Measurements from ENCODE around the gene EMD.

EMD gene

DNA sequence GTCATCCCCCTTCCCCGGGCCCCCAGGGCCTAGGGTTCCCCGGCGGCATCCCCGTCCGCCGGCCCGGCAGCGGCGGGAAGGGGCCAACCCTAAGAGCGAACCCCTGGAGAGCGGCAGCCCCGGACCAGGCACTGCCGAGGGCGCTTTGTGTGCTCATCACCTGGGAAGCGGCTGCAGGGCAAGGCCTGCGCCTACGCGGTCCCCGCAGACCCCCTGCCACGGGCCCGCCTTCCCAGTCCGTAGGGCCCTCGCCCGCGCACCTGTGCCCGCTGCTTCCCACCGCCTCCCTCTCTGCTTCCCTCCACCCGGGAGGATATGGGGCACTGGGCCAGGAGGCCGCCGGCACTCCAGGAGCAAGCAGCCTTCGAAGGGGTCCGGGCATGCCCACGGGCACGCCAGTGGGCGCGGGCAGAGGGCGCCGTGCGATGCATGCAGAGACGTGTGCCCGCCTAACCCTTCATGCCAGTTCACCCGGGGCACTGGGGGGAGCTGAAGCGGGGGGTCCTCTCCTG lies 7.2 kb upstream of the EMD start:
- Histone ChIP-seq H3K4me3 (ENCODE audit: low read length) (peak overlapping the region; percentile 66), H3K27me3 (ENCODE audit: control insufficient read depth, low read length) (peaks cover 8% of the 10 kb centered on the region; the same call in 1 of the 2 replicates), H3K4me2 (ENCODE audit: low read length) (peak overlapping the region; percentile 63), H3K9me2 (replicated peaks; ENCODE audit: control insufficient read depth, low read length) (no peaks in the 10 kb centered on the region), H3K79me2 (ENCODE audit: control insufficient read depth, low read length) (peaks cover 30% of the 10 kb centered on the region), H3K9me3 (ENCODE audit: control insufficient read depth, insufficient read depth, low read length) (no peaks in the 10 kb centered on the region), H3F3A (ENCODE audit: control insufficient read depth, insufficient read depth) (no peaks in the 10 kb centered on the region), H4K20me1 (ENCODE audit: control insufficient read depth, insufficient read depth, low read depth, low read length) (no peaks in the 10 kb centered on the region), H3K36me3 (ENCODE audit: control insufficient read depth, low read length) (no peaks in the 10 kb centered on the region; the same call in none of the 2 replicates), H3K4me1 (ENCODE audit: control insufficient read depth, low read length) (peaks cover 53% of the 10 kb centered on the region), H3K27ac (ENCODE audit: low read depth, low read length) (no peak overlapping the region)
- TF ChIP-seq, protein P1, sequence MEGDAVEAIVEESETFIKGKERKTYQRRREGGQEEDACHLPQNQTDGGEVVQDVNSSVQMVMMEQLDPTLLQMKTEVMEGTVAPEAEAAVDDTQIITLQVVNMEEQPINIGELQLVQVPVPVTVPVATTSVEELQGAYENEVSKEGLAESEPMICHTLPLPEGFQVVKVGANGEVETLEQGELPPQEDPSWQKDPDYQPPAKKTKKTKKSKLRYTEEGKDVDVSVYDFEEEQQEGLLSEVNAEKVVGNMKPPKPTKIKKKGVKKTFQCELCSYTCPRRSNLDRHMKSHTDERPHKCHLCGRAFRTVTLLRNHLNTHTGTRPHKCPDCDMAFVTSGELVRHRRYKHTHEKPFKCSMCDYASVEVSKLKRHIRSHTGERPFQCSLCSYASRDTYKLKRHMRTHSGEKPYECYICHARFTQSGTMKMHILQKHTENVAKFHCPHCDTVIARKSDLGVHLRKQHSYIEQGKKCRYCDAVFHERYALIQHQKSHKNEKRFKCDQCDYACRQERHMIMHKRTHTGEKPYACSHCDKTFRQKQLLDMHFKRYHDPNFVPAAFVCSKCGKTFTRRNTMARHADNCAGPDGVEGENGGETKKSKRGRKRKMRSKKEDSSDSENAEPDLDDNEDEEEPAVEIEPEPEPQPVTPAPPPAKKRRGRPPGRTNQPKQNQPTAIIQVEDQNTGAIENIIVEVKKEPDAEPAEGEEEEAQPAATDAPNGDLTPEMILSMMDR (IDR thresholded peaks at IDR 0.05; ENCODE audit: low read depth, low read length, poor library complexity, severe bottlenecking), result no peak

DNA sequence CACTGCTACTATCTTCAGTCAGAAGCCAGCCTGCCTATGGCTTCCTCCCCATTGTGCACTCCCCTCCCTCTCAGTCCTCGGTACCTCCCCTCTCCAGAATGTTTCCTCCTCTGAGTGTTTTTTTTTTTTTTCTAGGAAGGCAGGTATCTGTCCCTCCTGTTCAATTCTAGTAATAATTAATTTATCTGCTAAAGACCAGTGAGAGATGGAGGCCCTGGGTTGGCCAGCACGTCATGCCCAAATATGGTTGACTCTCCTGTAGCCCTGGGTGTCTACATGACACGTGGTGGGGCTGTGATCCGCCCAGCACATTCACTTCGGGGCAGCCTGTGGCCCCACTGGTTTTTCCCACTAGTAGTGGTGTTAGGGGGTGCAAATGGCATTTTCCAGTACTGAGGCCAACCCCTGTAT lies 6.5 kb upstream of the EMD start:
- H3K4me3 ChIP-seq (ENCODE audit: low read length), result no peak overlapping the region

DNA sequence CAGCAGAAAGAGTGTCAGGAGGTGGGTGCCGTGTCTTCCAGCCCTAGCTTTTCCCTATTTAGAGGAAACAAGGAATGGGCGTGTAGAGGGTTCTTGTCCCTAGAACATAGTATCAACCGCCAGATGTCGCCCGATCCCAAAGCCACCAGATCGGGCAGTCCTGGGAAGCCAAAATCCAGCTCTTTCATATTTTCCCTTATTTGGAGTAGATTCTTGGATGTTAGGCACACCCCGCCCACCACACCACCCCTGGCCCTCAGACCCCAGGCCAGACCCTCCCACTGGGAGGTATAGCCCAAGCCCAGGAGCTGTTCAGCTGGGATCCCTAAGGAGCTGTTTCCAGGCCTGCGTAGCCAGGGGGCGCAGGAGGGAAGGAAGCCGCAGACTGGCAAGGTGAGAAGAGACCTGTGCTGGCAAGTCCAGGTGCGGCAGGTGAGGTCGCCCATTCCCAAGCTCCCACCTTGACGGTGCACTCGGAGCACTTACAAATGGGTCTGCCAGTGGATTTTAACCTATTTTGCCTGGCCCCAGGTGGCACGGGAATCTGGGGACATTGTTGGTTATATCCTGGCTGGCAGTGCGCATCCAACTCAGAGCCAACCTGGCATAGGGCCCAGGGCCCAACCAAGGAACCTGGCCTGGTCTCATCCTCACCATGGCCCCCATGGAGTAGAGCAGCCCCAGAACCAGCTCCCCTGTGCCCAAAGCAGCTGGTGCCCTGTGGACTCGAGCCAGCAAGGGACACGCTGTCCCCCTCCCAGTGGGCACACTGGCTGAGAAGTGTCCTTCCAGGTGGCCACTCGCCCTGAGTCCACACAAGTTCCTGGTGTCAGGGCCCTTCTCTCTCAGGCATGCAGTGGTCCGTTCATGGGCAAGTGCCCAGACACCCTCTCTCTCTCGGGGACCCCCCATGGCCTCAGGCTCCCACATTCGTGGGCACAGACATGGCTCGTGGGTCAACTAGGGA lies 5.5 kb upstream of the EMD start:
- Histone ChIP-seq H4K20me1 (ENCODE audit: control insufficient read depth, insufficient read depth, low read depth, low read length) (no peaks in the 10 kb centered on the region), H3K27ac (ENCODE audit: low read depth, low read length) (no peak overlapping the region), H3K4me3 (ENCODE audit: low read length) (peak overlapping the region; percentile 68), H3K36me3 (ENCODE audit: control insufficient read depth, low read length) (no peaks in the 10 kb centered on the region; the same call in 1 of the 2 replicates), H3F3A (ENCODE audit: control insufficient read depth, insufficient read depth) (no peaks in the 10 kb centered on the region), H3K27me3 (ENCODE audit: control insufficient read depth, low read length) (peaks cover 8% of the 10 kb centered on the region; the same call in 1 of the 2 replicates), H3K4me1 (ENCODE audit: control insufficient read depth, low read length) (peaks cover 64% of the 10 kb centered on the region), H3K9me2 (replicated peaks; ENCODE audit: control insufficient read depth, low read length) (no peaks in the 10 kb centered on the region), H3K9me3 (ENCODE audit: control insufficient read depth, insufficient read depth, low read length) (no peaks in the 10 kb centered on the region), H3K4me2 (ENCODE audit: low read length) (peak overlapping the region; percentile 76), H3K79me2 (ENCODE audit: control insufficient read depth, low read length) (peaks cover 23% of the 10 kb centered on the region)
- TF ChIP-seq, protein P1 (IDR thresholded peaks at IDR 0.05; ENCODE audit: low read depth, low read length, poor library complexity, severe bottlenecking), result peak; percentile 85
- no peak for TF ChIP-seq EZH2phosphoT487 (IDR thresholded peaks at IDR 0.05; ENCODE audit: borderline replicate concordance, low read length)

More for the DNA sequence above, 6.5 kb upstream of the EMD start:
- H3K27me3 ChIP-seq (ENCODE audit: control insufficient read depth, low read length), result peaks cover 8% of the 10 kb centered on the region; the same call in 1 of the 2 replicates
- H3K27ac ChIP-seq (ENCODE audit: low read depth, low read length), result no peak overlapping the region
- H3K4me1 ChIP-seq (ENCODE audit: control insufficient read depth, low read length), result peaks cover 60% of the 10 kb centered on the region
- H3K4me2 ChIP-seq (ENCODE audit: low read length), result no peak overlapping the region
- H3K36me3 ChIP-seq (ENCODE audit: control insufficient read depth, low read length), result no peaks in the 10 kb centered on the region; the same call in none of the 2 replicates
- TF ChIP-seq, protein P1 (IDR thresholded peaks at IDR 0.05; ENCODE audit: low read depth, low read length, poor library complexity, severe bottlenecking), result no peak
- no peaks in the 10 kb centered on the region for H3K9me3 ChIP-seq (ENCODE audit: control insufficient read depth, insufficient read depth, low read length)
- H4K20me1 ChIP-seq (ENCODE audit: control insufficient read depth, insufficient read depth, low read depth, low read length), result no peaks in the 10 kb centered on the region
- peaks cover 30% of the 10 kb centered on the region for H3K79me2 ChIP-seq (ENCODE audit: control insufficient read depth, low read length)
- no peaks in the 10 kb centered on the region for H3F3A ChIP-seq (ENCODE audit: control insufficient read depth, insufficient read depth)
- no peaks in the 10 kb centered on the region for H3K9me2 ChIP-seq (replicated peaks; ENCODE audit: control insufficient read depth, low read length)
